Measurements from ENCODE around the gene ME3.
A peak's percentile ranks its signal among the peaks of the same experiment; 100 is the strongest.

ME3 gene

GRCh38 chr11:86673872-86674750, 1.7 kb upstream of the ME3 start:
- no peaks in the 10 kb centered on the region for H3K9me3 ChIP-seq (ENCODE audit: insufficient read depth, low read depth, low read length)
- H3K4me3 ChIP-seq (ENCODE audit: low read length) = no peak overlapping the region
- no peak overlapping the region for H3K9ac ChIP-seq (ENCODE audit: low read depth, low read length)
- H3K27me3 ChIP-seq (ENCODE audit: insufficient read depth, low read length) = peaks cover 40% of the 10 kb centered on the region
- no peaks in the 10 kb centered on the region for H3K36me3 ChIP-seq (ENCODE audit: insufficient read depth, low read depth, low read length)
- no peak overlapping the region for H3K27ac ChIP-seq (ENCODE audit: low read length)
- H3K4me1 ChIP-seq (ENCODE audit: insufficient read depth, low read length) = peaks cover 21% of the 10 kb centered on the region

- no peaks in the 10 kb centered on the region for H3K36me3 ChIP-seq (ENCODE audit: insufficient read depth, low read depth, low read length)
- peaks cover 13% of the 10 kb centered on the region for H3K4me1 ChIP-seq (ENCODE audit: insufficient read depth, low read length)
- peaks cover 40% of the 10 kb centered on the region for H3K27me3 ChIP-seq (ENCODE audit: insufficient read depth, low read length)
- no peaks in the 10 kb centered on the region for H3K9me3 ChIP-seq (ENCODE audit: insufficient read depth, low read depth, low read length)
- H3K27ac ChIP-seq (ENCODE audit: low read length) = no peak overlapping the region
- no peak overlapping the region for H3K4me3 ChIP-seq (ENCODE audit: low read length)
- no peak overlapping the region for H3K9ac ChIP-seq (ENCODE audit: low read depth, low read length)
Measured at GRCh38 chr11:86673055-86673843, 833 bp upstream of the ME3 start.

DNA sequence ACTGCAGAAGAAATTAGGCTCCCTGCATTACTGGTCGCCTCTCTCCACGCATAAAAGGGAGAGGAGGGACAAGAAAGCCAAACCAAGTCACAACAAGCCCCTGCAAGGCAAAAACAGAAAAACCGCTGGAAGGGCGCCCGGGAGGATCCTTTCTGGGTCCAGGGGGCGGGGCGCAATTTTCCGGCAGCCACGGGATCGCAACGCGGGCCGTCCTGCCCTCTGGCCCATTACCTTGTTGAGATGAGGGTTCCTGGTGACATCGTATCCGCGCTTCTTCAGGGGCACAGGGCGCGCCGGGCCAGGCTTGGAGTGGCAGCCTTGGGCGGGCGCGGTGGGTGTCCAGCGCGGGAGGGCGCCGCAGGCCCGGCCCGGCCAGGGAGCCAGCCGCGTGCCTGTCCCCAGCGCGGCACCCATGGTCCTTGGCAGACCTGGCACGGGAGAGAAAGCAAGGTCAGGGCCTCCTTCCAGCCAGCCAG, 847 bp downstream of the ME3 start:
- Histone ChIP-seq H3K9me3 (ENCODE audit: insufficient read depth, low read depth, low read length) (no peaks in the 10 kb centered on the region), H3K36me3 (ENCODE audit: insufficient read depth, low read depth, low read length) (no peaks in the 10 kb centered on the region), H3K27ac (ENCODE audit: low read length) (no peak overlapping the region), H3K4me3 (ENCODE audit: low read length) (peak overlapping the region; percentile 74), H3K27me3 (ENCODE audit: insufficient read depth, low read length) (peaks cover 40% of the 10 kb centered on the region), H3K4me1 (ENCODE audit: insufficient read depth, low read length) (peaks cover 5% of the 10 kb centered on the region), H3K9ac (ENCODE audit: low read depth, low read length) (peak overlapping the region; percentile 28; the same call in 1 of the 2 replicates)

DNA sequence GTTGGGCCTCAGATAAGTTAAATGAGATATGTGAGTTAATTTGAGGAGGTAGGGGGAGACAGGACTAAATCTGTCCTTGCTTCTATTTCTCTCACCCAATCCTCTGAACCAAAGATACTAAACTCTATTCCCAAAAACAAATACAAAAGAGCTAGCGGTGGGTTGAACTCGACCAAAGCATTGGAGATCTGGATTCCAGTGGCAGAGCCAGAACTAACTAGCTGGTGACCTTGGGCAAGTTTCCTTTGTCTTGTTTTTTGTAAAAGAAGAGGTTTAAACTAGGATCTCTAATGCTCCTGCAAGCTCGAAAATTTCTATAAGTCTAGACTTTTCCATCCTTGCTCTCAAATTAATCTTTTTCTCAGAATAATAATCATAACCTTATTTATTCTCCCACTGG, 1.5 kb downstream of the ME3 start:
- Histone ChIP-seq H3K9ac (ENCODE audit: low read depth, low read length) (peak overlapping the region; percentile 28; the same call in 1 of the 2 replicates), H3K9me3 (ENCODE audit: insufficient read depth, low read depth, low read length) (no peaks in the 10 kb centered on the region), H3K4me1 (ENCODE audit: insufficient read depth, low read length) (peaks cover 9% of the 10 kb centered on the region), H3K27ac (ENCODE audit: low read length) (no peak overlapping the region), H3K36me3 (ENCODE audit: insufficient read depth, low read depth, low read length) (no peaks in the 10 kb centered on the region), H3K4me3 (ENCODE audit: low read length) (peak overlapping the region; percentile 74; the same call in 1 of the 2 replicates), H3K27me3 (ENCODE audit: insufficient read depth, low read length) (peaks cover 40% of the 10 kb centered on the region)

DNA sequence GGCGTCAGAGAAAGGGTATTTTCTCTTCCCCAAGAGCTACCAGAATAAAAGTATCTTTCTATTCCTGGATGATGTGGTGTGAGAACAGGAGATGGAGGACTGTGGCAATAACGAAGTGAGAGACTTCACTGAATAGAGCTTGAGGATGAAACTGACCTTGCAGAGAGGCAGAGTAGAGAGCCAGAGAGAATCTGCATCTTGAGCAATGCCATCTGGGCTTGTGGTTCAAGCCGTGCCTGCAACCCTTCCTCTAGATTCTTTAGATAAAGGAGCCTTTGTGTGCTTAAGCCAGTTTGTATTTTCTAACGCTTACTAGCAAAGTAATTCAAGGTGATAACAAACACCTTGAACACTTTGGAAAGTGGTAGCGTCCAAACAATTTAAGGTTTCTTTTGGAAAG, 2.2 kb downstream of the ME3 start:
- Histone ChIP-seq H3K27me3 (ENCODE audit: insufficient read depth, low read length) (peaks cover 40% of the 10 kb centered on the region), H3K4me3 (ENCODE audit: low read length) (no peak overlapping the region), H3K9me3 (ENCODE audit: insufficient read depth, low read depth, low read length) (no peaks in the 10 kb centered on the region), H3K36me3 (ENCODE audit: insufficient read depth, low read depth, low read length) (no peaks in the 10 kb centered on the region), H3K4me1 (ENCODE audit: insufficient read depth, low read length) (peaks cover 9% of the 10 kb centered on the region), H3K27ac (ENCODE audit: low read length) (no peak overlapping the region), H3K9ac (ENCODE audit: low read depth, low read length) (no peak overlapping the region)

GRCh38 chr11:86669424-86669823, 3.0 kb downstream of the ME3 start:
- H3K9ac ChIP-seq (ENCODE audit: low read depth, low read length) = no peak overlapping the region
- H3K4me3 ChIP-seq (ENCODE audit: low read length) = no peak overlapping the region
- H3K27ac ChIP-seq (ENCODE audit: low read length) = no peak overlapping the region

DNA sequence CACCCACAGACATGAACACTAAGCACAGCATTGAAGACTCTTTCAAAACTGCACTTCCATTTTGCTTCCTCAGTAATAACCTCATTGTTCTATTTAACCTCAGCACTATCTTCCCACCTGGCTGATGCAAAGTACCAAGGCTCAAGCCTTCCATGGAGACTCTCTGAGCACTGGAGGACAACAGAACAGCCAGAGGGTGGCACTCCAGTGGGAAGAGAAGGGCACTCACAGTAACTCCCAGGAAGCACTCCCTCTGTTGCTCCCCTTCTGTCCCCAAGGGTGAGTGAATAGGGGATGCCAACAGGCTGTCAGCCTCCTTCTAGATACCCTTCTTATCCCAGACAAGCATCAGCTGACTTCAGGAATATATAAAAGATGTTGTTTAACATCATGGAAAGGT, 3.5 kb downstream of the ME3 start:
- Histone ChIP-seq H3K9me3 (ENCODE audit: insufficient read depth, low read depth, low read length) (no peaks in the 10 kb centered on the region), H3K9ac (ENCODE audit: low read depth, low read length) (no peak overlapping the region), H3K4me1 (ENCODE audit: insufficient read depth, low read length) (peaks cover 9% of the 10 kb centered on the region), H3K4me3 (ENCODE audit: low read length) (no peak overlapping the region), H3K36me3 (ENCODE audit: insufficient read depth, low read depth, low read length) (no peaks in the 10 kb centered on the region), H3K27ac (ENCODE audit: low read length) (no peak overlapping the region), H3K27me3 (ENCODE audit: insufficient read depth, low read length) (peaks cover 40% of the 10 kb centered on the region)

More at GRCh38 chr11:86669424-86669823, 3.0 kb downstream of the ME3 start:
- H3K4me1 ChIP-seq (ENCODE audit: insufficient read depth, low read length) = peaks cover 9% of the 10 kb centered on the region
- H3K9me3 ChIP-seq (ENCODE audit: insufficient read depth, low read depth, low read length) = no peaks in the 10 kb centered on the region
- peaks cover 40% of the 10 kb centered on the region for H3K27me3 ChIP-seq (ENCODE audit: insufficient read depth, low read length)
- H3K36me3 ChIP-seq (ENCODE audit: insufficient read depth, low read depth, low read length) = no peaks in the 10 kb centered on the region

- H3K9me3 ChIP-seq (ENCODE audit: insufficient read depth, low read depth, low read length) = no peaks in the 10 kb centered on the region
Measured at GRCh38 chr11:86666193-86666592, 6.2 kb downstream of the ME3 start.

DNA sequence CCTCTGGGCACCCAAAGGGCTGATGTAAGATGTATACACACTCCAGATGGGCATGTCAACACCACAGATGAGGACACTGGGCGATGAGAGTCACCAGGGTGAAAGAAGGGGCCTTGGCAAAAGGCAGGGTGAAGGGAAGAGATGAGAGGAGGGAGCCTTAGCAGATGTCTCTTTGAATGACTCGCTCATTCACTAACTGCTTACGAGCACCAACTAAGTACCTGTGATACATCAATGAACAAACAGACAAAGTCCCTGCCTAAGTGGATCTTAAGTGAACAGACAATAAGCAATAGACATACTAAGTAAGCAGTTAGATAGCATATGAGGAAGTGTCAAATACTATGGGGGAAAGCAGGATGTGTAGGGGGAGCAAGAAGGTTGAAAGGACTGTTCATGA, 7.5 kb downstream of the ME3 start:
- Histone ChIP-seq H3K4me3 (ENCODE audit: low read length) (no peak overlapping the region), H3K9ac (ENCODE audit: low read depth, low read length) (no peak overlapping the region), H3K27ac (ENCODE audit: low read length) (no peak overlapping the region), H3K4me1 (ENCODE audit: insufficient read depth, low read length) (peaks cover 5% of the 10 kb centered on the region; the same call in 1 of the 2 replicates), H3K36me3 (ENCODE audit: insufficient read depth, low read depth, low read length) (no peaks in the 10 kb centered on the region), H3K27me3 (ENCODE audit: insufficient read depth, low read length) (peaks cover 2% of the 10 kb centered on the region; the same call in 1 of the 2 replicates), H3K9me3 (ENCODE audit: insufficient read depth, low read depth, low read length) (no peaks in the 10 kb centered on the region)

More at GRCh38 chr11:86666193-86666592, 6.2 kb downstream of the ME3 start:
- Histone ChIP-seq H3K27ac (ENCODE audit: low read length) (no peak overlapping the region), H3K4me1 (ENCODE audit: insufficient read depth, low read length) (peaks cover 7% of the 10 kb centered on the region), H3K27me3 (ENCODE audit: insufficient read depth, low read length) (peaks cover 14% of the 10 kb centered on the region), H3K4me3 (ENCODE audit: low read length) (no peak overlapping the region), H3K36me3 (ENCODE audit: insufficient read depth, low read depth, low read length) (no peaks in the 10 kb centered on the region), H3K9ac (ENCODE audit: low read depth, low read length) (no peak overlapping the region)

DNA sequence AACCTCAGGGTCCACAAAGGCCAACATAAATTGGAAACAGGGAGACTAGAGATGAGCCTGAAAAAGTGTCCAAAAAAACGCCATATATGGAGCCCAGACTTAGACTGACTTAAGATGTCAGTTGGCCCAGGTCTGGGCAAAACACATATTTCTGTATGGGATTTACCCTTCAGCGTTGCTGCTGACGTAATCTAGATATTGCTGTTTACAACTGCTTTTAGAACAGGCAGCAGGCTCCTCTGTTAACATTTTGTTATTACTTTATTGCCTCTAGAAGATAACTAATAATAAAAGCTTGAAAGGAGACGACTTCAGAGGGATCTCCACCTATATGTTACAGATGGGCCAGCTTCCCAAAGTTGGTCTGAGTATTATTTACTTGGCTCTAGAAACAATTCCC, 8.7 kb downstream of the ME3 start:
- H3K27ac ChIP-seq (ENCODE audit: low read length) = no peak overlapping the region
- H3K4me1 ChIP-seq (ENCODE audit: insufficient read depth, low read length) = peaks cover 5% of the 10 kb centered on the region; the same call in 1 of the 2 replicates
- no peak overlapping the region for H3K4me3 ChIP-seq (ENCODE audit: low read length)
- no peaks in the 10 kb centered on the region for H3K27me3 ChIP-seq (ENCODE audit: insufficient read depth, low read length)
- H3K9ac ChIP-seq (ENCODE audit: low read depth, low read length) = no peak overlapping the region
- no peaks in the 10 kb centered on the region for H3K9me3 ChIP-seq (ENCODE audit: insufficient read depth, low read depth, low read length)
- no peaks in the 10 kb centered on the region for H3K36me3 ChIP-seq (ENCODE audit: insufficient read depth, low read depth, low read length)

GRCh38 chr11:86663291-86663690, 9.1 kb downstream of the ME3 start:
- Histone ChIP-seq H3K36me3 (ENCODE audit: insufficient read depth, low read depth, low read length) (no peaks in the 10 kb centered on the region), H3K4me1 (ENCODE audit: insufficient read depth, low read length) (peaks cover 5% of the 10 kb centered on the region; the same call in 1 of the 2 replicates), H3K27ac (ENCODE audit: low read length) (no peak overlapping the region)

More at GRCh38 chr11:86663291-86663690, 9.1 kb downstream of the ME3 start:
- no peaks in the 10 kb centered on the region for H3K9me3 ChIP-seq (ENCODE audit: insufficient read depth, low read depth, low read length)
- no peak overlapping the region for H3K9ac ChIP-seq (ENCODE audit: low read depth, low read length)
- no peaks in the 10 kb centered on the region for H3K27me3 ChIP-seq (ENCODE audit: insufficient read depth, low read length)
- H3K4me3 ChIP-seq (ENCODE audit: low read length) = no peak overlapping the region
